Measurements from ENCODE around the gene ANKHD1.

- no peak for TF ChIP-seq CTCF (conservative IDR thresholded peaks at IDR 0.05; ENCODE audit: low read length)
- TF ChIP-seq EZH2phosphoT487 (IDR thresholded peaks at IDR 0.05; ENCODE audit: borderline replicate concordance): no peak
Observed at GRCh38 chr5:140361901-140362300, 39.7 kb upstream of the ANKHD1 start.

All from Loucy (cell line).